Measurements from ENCODE around the gene OTOP1. TPM values are rescaled to one million over a fixed set of nuclear protein-coding genes. Genes with fewer than 3 reads are reported as not detected.
"Not testable (repeated sequence)": the region's sequence is repeated elsewhere in the genome, so short reads cannot be mapped to it uniquely, and the experiment has no call there.

OTOP1 gene
- polyA plus RNA-seq, 1 experiment: not detected

DNA sequence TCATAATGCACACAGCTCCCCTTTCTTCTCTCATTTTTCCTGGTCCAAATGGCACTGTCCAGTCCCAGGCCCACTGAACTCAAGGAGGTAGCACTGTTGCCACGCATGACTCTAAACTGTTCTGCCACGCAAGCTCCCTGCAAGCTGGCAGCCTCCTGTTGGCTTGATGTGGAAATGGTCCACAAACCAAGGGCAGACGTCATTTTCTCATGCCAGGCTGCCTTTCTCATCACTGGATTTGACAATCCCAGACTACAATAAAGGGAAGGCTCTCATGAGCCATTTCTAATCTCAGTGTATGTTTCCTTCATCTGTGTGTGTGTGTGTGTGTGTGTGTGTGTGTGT is 22.4 kb downstream of the OTOP1 start:
- CTCF ChIA-PET: no interaction called here
- DNase-seq (ENCODE audit: low read depth, low spot score): no peak
- TF ChIP-seq CTCF (IDR thresholded peaks at IDR 0.05; ENCODE audit: low read depth, low read length): no peak

DNA sequence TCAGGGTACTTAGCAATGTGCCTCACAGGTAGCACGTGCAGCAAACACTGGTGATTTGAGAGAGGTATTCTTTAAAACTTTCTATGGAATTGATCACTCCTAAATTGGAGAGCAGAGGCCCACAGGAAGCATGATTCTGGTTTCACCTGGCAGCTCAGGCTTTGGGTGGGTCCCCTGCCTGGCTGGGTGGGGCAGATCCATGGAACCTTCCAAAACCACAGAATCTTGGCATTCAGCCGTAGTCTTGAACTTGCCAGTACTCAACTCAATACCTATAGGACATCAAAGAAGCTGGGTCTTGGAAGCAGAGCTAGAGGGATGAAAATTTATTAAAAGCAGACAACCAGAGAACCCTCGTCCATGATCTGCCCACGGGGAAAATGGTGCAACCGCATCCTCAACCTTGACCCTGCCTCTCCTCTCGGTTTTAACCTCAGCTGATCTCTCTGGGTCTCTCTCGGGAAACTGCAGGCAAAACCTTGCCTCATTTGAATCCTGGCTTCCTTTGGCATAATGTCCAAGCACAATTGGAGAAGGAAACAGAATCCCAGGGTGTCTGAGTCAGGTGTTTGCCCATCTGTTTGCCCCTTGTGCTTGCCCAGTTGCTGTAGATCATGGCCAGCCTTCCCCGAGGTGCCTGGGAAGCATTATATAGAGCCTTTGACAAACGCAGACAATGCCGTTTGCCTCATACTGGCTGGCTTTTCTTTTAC is 22.9 kb downstream of the OTOP1 start:
- no peak for TF ChIP-seq CTCF (IDR thresholded peaks at IDR 0.05; ENCODE audit: low read depth, low read length)
- Histone ChIP-seq H3K9me3 (ENCODE audit: control insufficient read depth, insufficient read depth, low read length) (no peaks in the 10 kb centered on the region), H3K27ac (ENCODE audit: low read depth, low read length) (no peak overlapping the region), H3K4me3 (ENCODE audit: low read depth, low read length) (no peak overlapping the region), H3K27me3 (ENCODE audit: control insufficient read depth, insufficient read depth, low read length) (no peaks in the 10 kb centered on the region)
- no peak for DNase-seq (ENCODE audit: low read depth, low spot score)
- ChIA-PET POLR2A (no interaction called here), CTCF (no interaction called here)

More for the DNA sequence above, 22.4 kb downstream of the OTOP1 start:
- Histone ChIP-seq H3K4me3 (ENCODE audit: low read depth, low read length) (no peak overlapping the region), H3K27me3 (ENCODE audit: control insufficient read depth, insufficient read depth, low read length) (no peaks in the 10 kb centered on the region), H3K27ac (ENCODE audit: low read depth, low read length) (no peak overlapping the region), H3K9me3 (ENCODE audit: control insufficient read depth, insufficient read depth, low read length) (no peaks in the 10 kb centered on the region)
- POLR2A ChIA-PET: no interaction called here

- ChIA-PET POLR2A (no interaction called here), CTCF (no interaction called here)
- Histone ChIP-seq H3K4me3 (ENCODE audit: low read depth, low read length) (no peak overlapping the region), H3K27ac (ENCODE audit: low read depth, low read length) (no peak overlapping the region), H3K9me3 (ENCODE audit: control insufficient read depth, insufficient read depth, low read length) (no peaks in the 10 kb centered on the region), H3K27me3 (ENCODE audit: control insufficient read depth, insufficient read depth, low read length) (no peaks in the 10 kb centered on the region)
- no peak for DNase-seq (ENCODE audit: low read depth, low spot score)
- TF ChIP-seq CTCF (IDR thresholded peaks at IDR 0.05; ENCODE audit: low read depth, low read length): no peak
Observed at GRCh38 chr4:4202510-4202909, 24.2 kb downstream of the OTOP1 start.

GRCh38 chr4:4200624-4201023 is 26.1 kb downstream of the OTOP1 start:
- POLR2A ChIA-PET: no interaction called here

GRCh38 chr4:4195354-4195753 is 31.4 kb downstream of the OTOP1 start:
- CTCF ChIA-PET: no interaction called here
- DNase-seq (ENCODE audit: low read depth, low spot score): no peak
- POLR2A ChIA-PET: no interaction called here

More at GRCh38 chr4:4200624-4201023, 26.1 kb downstream of the OTOP1 start:
- no peak for DNase-seq (ENCODE audit: low read depth, low spot score)
- CTCF ChIA-PET: no interaction called here
- H3K4me3 ChIP-seq (ENCODE audit: low read depth, low read length): no peak overlapping the region
- no peaks in the 10 kb centered on the region for H3K27me3 ChIP-seq (ENCODE audit: control insufficient read depth, insufficient read depth, low read length)
- no peak for TF ChIP-seq CTCF (IDR thresholded peaks at IDR 0.05; ENCODE audit: low read depth, low read length)
- no peak overlapping the region for H3K27ac ChIP-seq (ENCODE audit: low read depth, low read length)
- no peaks in the 10 kb centered on the region for H3K9me3 ChIP-seq (ENCODE audit: control insufficient read depth, insufficient read depth, low read length)

DNA sequence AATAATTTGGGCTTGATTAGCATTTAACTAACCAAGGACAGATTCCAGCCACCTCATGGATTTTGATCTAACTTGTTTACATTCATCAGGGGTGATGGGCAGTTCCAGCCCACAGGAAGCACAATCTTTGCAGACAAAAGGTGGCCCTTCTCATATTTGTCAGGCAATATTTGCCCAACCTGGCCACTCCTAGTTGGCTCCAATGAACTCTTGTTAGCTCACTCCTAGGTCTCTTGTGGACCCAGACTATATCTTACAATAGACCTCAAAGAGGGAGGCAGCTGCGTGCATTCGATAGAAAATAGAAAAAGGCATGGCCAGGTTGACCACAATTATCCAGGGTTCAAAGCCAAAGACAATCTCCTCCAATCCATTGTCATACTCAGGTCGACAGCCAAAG is 38.2 kb downstream of the OTOP1 start:
- H3K4me3 ChIP-seq (ENCODE audit: low read depth, low read length); CTCF ChIA-PET; POLR2A ChIA-PET; H3K27me3 ChIP-seq (ENCODE audit: control insufficient read depth, insufficient read depth, low read length); H3K27ac ChIP-seq (ENCODE audit: low read depth, low read length); H3K9me3 ChIP-seq (ENCODE audit: control insufficient read depth, insufficient read depth, low read length); DNase-seq (ENCODE audit: low read depth, low spot score): not testable (repeated sequence)

More at GRCh38 chr4:4195354-4195753, 31.4 kb downstream of the OTOP1 start:
- no peak for TF ChIP-seq CTCF (IDR thresholded peaks at IDR 0.05; ENCODE audit: low read depth, low read length)
- H3K27ac ChIP-seq (ENCODE audit: low read depth, low read length): no peak overlapping the region
- no peak overlapping the region for H3K4me3 ChIP-seq (ENCODE audit: low read depth, low read length)
- no peaks in the 10 kb centered on the region for H3K9me3 ChIP-seq (ENCODE audit: control insufficient read depth, insufficient read depth, low read length)
- H3K27me3 ChIP-seq (ENCODE audit: control insufficient read depth, insufficient read depth, low read length): peaks cover 2% of the 10 kb centered on the region
